HG02623 (cell line): ENCODE results near the gene PYGO2.

Experiments
- ATAC-seq: cut with Tn5 transposase; IDR thresholded peaks from one replicate; pipeline ENCODE4 v1.9.1; 2021; ENCODE audit warnings: moderate library complexity; ENCODE audit not compliant: unreplicated experiment

Gene PYGO2, protein sequence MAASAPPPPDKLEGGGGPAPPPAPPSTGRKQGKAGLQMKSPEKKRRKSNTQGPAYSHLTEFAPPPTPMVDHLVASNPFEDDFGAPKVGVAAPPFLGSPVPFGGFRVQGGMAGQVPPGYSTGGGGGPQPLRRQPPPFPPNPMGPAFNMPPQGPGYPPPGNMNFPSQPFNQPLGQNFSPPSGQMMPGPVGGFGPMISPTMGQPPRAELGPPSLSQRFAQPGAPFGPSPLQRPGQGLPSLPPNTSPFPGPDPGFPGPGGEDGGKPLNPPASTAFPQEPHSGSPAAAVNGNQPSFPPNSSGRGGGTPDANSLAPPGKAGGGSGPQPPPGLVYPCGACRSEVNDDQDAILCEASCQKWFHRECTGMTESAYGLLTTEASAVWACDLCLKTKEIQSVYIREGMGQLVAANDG

DNA sequence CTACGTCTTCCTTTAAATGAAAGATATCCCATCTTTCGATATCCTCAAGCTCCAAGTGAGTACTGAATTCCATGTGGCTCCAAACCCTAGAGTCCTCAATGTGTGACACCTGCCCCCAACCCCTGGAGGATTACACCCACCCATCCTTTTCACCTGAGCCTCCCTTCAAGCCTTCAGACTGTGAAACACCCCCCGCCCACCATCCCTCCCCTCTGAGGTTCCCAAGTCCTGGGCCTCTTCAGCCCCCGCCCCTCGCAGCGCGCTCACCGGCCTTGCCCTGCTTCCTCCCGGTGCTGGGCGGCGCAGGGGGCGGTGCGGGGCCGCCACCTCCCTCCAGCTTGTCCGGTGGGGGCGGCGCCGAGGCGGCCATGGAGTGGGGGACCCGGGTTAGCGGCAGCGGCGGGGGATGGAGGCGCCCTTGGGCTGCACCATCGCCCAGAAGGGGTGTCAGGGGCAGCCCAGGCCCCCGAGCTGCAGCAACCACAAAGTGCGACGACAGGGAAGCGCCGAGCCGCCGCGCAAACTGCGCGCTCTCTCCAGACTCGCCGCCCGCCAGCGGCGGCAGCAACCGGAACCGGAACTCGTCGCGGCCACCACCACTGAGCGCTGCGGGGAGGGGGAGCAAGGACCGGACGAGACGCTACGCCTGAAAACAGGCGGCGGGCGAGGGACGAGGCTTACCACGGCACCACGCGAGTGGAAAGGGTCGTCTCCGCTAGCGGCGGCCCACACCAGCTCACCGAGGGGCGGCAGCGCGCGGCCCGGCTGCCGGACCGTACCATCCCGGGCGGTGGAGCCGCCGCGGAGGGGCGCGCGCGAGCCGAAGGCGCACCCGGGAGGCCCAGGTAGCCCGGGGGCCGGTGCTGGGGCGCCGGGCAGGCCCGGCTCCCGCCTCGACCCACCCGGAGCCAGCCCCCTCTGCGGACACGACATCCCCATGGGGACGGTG, at the start of gene PYGO2:
Gene PYGO2 (minus strand): TSS at position 576 of the 949 bp plus-strand sequence. CDS start 206 bp downstream, at position 370.
- peak; percentile 71 for ATAC-seq

DNA sequence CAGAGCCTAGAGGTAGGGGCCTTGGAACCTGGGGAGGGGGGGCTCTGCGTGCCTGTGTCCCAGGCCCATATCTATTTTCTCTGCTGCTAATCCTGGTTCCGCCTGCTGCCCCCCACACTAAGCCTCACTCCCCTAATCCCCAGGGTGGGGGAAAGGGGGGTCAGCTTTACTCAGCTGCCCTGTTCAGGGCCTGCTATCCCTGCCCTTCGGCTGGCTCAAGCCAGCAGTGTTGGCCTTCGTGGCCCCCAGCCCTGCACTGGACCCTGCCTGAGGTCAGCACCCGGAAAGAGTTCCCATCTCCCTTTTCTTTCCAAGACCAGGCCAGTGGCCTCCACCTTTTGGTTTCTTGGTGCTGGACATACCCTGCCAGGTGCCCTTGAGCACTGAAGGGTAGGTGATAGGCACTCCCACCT, 49.4 kb upstream of the PYGO2 start:
- ATAC-seq, result no peak

DNA sequence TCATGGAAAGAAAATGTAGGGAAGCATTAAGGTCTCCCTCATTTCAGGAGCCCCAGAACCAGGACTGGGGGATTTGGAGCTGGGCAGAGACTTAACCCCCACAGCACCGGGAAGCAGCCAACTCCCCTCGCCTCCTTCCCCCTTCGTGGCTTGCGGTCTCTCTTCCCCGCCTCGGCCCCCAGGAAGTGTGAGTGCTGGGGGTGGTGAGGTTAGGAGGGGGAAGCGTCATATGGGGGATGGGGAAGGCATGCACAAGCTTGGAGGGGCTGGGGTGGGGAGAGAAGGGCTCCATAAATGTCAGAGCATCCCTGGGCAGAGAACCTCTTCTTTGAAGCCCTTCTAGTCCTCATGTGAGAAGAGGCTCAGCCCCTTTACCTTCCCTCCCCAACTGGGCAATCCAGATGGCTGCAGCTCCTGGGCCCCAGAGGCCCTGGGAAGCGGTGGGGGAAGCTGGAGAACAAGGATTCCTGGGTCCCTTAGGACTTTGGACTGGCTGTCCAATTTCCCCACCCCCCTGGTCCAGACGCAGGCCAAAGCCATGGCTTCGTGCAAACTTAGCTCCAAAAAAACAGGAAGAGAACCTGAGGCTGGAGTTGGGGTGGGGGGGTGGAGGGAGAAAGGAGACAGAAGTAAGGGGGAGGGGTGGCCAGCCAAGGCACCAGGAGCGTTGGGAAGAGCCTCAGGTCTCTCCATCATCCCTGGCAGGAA, 48.8 kb upstream of the PYGO2 start:
- no peak for ATAC-seq

DNA sequence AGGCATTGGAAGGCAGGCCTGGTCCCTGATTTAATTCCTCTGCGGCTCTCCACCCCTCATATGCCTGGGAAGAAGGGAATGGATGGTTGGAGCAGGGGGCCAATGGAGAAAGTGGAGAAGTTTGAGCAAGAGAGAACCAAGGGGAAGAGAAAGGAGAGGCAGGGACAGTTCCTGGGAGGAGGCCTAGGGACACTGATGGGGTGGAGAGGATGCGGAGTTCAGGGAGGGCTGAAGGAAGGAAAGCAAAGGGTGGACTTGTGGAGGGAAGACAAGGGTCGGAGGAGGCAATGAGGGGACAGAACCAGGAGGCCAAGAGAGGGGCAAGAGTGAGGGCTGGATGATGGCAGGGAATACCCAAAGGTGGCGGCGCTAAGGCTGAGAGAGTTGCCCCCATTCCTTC, 48.2 kb upstream of the PYGO2 start:
- ATAC-seq, result no peak

DNA sequence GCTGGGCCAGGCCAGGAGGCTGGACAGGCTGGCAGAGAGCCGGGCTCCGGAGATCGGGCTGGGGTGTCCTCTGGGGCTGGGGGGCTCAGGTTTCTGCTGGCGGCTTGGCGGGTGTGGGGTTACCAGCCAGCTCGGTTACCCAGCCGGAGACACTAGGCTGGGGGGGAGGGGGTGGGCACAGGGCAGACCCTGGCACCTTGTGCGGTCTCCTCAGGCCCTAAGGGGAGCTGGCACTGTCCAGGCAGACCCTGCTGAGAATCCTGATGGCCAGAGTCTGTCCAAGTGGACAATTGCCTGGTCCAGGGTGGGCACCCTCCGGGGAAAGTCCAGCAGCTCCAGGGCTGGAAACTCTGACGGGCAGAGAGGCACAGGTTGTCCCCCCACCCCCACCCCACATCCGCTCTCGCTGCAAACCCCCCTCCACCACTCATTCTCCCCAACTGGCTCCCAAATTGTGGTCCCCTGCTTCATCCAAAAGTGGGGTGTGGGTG, 47.7 kb upstream of the PYGO2 start:
- ATAC-seq, result no peak

DNA sequence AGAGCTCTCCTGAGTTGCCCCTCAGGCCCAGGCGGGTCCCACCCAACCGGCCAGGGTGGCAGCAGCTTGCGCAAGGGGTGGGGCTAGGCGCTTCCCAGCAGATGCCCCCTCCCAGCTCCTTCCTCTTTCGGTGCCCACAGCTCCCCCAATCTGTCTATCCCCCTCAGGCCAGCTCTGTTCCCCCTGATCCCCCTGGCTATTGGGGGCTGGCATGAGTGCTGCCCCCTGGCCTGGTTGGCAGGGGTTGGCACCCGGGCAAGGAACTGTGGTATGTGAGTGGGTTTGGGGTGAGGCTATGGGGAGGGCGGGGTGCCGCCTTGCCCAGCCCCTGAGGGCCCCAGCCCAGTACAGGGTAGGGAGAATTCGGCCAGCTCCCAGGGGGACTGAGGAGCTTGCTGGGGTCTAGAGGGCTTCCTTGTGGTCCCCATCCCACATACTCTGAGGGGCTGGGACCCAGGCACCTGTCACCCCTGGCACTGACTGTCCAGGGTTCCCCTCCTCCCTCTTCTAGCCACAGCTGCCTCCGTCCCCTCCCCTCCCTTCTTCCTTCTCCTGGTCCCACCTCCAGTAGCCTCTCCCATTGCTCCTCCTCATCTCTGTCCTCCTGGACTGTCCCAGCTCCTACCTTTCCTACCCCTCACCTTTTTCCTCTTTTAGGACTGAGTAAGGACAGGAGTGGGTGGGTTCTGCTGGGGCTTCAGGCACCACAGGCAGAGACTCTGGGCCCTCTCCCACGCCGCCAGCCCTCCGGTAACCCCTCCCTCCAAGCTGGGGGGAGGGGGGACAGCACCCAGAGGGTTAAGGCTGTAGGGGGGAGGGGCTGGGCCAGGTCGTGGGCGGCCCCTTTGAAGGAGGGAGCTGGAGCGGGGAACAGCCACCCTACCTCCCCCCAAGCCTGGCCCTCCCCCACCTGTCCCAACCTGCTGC, 46.7 kb upstream of the PYGO2 start:
- ATAC-seq, result no peak

DNA sequence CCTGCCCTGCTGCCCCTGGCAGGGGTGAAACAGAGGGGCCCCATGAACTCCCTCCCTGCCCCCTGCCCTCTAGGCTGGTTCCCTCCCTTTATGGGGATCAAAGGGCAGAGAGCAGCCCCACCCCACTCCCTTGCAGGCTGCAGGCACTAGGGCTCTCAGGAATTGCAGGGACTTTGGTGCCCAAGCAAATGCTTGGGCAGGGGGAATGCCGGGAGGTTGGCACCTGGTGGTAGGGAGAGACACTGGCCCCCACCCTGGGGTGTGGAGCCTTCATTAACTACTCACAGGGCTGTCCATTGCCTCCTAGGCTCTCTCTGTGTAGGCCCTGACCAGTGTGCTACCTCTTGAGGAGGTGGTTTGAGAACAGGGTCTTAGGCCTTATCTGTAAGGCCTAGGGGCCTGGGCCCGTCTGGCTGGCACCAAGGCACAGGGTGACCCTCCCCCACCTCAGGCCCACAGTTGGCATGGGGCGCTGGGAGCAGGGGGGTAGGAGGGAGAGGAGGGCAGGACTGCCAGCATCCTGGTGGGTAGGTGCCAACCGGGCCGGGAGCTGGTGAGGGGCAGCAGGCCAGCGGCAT, 45.8 kb upstream of the PYGO2 start:
- no peak for ATAC-seq

DNA sequence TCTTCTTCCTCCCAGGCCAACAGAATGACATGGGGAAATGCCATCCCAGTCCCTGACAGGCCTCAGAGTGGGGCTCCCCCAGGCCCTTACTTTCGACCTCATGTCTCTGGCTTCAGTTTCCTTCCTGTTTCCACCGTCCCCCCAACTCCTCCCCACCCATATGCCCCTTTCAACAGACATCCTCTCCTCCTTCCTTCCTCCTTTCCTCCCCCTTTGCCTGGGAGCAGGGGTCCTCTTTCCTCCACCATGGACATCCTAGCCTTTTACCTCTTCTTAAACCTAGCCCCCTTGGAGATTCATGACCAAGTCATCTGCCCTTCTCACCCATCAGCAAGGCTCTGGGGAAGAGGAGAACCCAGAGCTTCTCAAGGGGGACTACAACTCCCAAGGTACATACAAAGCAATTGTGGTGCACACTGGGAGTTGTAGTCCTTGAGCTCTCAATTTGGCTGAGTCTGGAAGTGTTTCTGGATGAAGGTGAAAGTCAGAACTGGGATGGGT, 45.1 kb upstream of the PYGO2 start:
- ATAC-seq, result no peak

DNA sequence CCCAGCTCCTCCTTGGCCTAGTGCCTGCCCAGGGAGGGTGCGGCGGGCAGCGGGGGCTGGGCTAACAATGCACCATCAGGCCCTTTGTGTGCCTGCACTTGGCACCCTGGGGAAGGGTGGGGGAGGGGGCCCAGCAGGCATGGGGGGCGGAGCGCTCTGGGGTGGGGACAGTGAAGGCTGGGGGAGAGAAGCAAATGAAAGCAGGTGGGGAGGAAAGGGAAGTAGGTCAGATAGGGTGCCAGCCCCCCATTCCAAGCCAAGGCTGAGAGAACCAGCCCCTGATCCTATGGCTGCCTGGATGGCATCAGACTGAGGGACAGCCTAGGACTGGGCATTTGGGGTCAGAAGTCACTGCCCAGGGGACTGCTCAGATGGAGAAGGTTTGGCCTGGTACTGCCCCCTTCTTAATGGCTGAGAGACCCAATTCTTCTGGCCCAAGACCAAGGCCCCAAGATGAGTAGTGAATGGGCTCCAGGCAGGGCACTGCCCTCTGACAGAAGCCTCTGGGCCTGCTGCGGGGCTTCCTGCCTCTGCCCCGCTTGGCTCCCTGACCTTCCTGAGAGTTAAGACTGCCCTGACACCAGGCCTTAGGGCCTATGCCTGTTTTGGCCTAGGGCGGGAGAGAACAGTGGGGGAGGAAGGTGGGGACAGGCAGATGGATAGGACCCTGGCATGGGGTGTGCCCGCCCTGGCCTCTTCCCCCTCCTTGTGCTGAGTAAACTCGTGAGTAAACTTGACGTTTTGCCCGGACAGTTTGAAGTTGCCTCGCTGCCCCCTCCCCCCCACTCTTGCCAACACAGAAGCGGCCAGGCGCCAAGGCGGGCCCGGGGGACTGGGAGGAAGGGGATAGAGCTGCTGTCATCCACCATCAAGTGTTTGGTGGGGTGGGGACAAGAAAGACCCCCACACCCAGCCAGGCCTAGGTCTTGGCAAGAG, 43.8 kb upstream of the PYGO2 start:
- no peak for ATAC-seq

DNA sequence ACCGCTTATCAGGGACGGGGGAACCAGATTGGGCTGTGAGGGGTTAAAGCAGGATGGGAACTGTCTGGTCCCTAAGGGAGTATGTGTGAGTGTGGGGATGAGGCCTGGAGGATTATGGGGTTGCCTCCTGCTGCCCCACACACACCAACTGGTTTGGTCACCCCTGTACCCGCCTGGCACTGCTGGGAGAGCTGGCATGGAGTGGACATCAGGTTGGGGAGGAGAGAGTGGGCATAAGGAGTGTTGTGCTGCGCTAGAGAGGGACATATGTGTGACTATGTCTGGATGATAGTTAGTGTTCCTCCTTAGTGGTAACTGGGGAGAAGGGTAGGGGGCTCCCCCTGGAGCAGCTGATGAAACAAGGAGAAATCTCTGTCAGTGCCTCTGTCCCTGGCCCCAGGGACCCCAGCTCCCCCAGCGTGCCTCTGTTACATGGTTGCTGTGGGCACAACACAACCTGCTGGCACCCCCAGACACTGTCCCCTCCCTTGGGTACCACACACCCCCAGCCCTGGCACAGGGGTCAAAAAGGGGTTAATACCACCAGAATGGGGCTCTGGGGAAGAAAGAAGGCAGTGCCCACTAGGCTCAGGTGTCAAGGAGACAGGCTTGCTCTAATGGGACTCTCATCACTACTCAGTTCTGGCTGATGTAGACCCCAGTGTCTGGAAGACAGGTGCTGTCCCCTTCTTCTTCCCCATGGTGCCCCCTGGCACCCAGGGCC, 42.9 kb upstream of the PYGO2 start:
- ATAC-seq, result no peak

DNA sequence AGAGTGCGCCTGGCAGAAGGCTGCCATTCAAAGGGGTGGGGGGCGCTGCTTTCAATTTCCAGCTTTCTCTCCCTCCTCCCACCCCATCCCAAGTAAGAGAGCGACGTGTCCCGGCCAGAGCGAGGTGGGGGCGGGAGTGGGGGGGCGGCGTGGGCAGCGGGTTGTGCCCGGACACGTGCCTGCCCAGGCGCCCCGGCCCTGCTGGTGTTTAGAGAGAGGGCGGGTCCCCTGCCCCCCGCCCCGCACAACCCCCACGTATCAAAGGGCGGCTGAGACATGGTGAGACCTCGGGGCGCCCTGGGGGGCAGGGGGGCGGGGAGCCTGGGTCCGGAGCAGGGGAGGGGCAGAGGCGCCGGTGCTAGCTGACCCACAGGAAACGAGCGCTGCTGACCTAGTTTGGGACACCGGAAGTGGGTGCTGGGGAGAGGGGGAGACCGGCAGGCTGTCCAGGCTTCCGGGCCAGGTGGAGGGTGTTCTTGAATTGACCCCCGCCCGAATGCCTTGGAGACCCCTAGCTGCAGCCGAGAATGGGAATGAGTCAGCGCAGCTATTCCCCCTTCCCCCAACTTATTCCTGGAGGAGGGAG, 42.3 kb upstream of the PYGO2 start:
- no peak for ATAC-seq

DNA sequence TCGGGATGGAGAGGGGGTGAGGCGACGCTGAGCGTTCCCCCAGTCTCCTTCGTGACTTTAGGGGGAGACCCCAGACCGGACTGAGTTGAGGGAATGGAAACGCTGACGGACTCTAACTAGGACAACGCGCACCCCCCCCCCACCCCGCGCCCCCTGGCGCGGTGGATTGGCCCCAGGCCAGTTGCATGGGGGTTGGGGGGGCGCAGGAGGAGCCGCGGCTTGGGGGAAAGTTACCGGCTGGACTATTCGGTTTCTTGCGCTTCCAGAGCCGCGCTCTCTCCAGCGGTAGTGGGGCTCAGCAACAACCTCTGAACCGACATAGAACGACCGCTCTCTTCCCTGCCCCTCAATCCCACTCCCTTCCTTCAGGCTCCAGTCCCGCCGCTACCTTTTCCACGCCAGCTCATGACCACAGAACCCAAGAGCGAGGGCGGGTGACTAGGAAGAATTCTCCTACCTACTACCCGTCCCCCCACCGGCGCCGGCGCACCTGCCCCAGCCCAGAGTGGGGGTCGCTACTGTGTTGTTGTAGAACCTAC, 41.7 kb upstream of the PYGO2 start:
- no peak for ATAC-seq

DNA sequence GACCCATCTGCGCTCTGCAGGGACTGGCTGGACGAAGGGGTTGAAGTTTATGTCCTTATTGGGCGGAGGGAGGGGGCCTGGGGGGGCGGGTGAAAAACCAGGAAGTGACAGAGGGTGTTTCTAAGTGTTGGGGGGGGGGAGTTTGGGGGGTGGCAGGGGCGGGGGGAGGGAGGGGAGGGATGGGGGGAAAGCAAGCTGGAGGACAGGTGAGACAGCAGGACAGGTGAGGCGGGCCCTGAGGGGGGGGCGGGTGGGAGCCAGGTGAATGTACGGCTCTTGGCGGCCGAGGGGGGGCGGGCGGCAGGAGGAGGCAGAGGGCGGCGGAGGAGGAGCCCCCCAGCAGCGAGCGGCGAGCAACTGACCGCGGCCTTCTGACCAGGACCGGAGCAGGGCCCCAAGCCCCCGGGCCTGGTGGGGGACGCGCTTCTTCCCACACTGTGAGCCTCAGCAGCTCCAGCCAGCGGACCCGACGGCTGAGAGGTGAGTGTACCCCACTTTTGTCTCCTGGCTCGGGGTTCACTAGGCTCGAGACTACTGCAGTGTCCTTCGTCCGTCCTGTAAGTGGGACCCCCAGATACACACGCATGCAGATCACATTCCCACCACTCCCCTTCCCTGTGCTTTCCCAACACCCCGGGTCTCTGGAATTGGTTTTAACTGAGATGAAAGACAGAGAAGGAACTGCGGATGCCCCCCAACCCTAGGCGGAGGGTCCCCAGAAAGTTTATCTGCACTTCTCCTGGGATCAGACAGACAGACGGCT, 41.1 kb upstream of the PYGO2 start, which contains the start of gene ZBTB7B:
Gene ZBTB7B (plus strand): TSS at position 339 of the 763 bp plus-strand sequence. CDS start 11,859 bp downstream, outside the sequence.
- no peak for ATAC-seq

DNA sequence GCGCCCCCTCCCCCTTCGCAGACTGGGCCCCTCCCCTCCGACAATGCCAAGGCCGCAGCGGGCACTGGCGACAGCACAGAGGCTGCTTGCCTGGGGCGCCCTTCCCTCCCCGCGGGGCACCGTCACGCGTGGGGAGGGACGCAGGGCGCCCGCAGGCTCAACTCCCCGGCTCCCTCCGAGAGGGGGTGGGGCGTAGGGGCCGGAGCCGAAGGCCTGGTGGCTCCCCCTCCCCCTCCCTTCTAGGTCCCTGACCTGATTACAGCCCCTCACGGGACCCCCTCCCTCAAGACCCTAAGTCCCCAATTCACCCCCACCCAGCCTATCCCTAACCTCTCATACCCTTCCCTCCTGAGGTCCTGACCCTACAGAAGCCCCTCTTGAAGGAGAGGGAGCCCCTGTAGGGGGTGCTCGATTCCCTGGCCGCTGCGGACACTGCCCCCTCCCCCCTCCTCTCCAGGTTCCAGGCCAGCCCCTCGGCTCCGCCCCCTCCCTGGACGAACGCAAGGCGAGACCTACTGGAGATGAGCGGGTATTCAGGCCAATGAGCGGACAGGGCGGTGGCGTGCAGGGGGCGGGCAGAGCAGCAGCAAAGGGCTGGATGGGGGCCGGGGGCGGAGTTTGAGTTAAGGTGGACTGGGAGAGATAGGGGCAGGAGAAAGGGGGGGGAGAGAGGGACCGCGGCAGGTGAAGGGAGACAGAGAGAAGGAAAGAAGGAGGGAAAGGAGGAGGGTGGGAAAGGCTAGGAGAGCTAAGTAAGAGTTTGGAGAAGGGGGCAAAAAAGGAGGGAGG, 40.3 kb upstream of the PYGO2 start:
- ATAC-seq, result peak; percentile 46

DNA sequence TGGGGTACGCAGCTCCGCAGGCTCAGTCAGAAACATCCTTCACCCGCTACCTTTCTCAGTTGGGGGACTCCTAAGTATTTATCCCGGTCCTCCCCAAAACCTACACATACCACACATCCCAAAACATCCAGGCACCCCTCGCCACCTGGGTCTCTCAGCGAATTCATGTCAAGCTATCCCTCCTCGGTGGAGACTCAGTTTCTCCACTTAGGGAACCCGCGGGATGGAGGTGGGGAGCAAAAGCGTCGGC, 39.8 kb upstream of the PYGO2 start:
- ATAC-seq, result no peak
